ENCODE data around the gene GRIN3B.

Gene GRIN3B

DNA sequence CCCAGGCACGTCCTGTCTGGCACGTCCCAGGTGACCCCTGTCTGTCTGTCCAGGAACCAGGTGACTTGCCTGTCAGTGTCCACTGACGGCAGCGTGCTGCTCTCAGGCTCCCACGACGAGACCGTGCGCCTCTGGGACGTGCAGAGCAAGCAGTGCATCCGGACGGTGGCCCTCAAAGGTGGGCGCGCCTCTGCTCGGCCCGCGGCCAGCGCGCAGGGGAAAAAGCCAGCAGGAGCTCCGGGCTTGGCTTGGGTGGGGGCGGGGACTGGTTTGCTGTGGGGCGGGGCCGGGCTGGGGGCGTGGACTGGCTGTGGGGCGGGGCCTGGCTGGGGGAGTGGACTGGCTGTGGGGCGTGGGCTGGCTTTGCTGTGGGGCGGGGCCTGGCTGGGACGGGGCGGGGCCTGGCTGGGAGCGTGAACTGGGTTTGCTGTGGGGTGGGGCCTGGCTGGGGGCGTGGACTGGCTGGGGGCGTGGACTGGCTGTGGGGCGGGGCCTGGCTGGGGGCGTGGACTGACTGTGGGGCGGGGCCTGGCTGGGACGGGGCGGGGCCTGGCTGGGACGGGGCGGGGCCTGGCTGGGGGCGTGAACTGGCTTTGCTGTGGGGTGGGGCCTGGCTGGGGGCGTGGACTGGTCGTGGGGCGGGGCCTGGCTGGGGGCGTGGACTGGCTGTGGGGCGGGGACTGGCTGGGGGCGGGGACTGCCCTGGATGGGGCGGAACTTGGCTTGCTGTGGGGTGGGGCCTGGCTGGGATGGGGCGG lies 8.9 kb upstream of the GRIN3B start:
- DNase-seq (ENCODE audit: low read depth in 2 of 2) = no peak

DNA sequence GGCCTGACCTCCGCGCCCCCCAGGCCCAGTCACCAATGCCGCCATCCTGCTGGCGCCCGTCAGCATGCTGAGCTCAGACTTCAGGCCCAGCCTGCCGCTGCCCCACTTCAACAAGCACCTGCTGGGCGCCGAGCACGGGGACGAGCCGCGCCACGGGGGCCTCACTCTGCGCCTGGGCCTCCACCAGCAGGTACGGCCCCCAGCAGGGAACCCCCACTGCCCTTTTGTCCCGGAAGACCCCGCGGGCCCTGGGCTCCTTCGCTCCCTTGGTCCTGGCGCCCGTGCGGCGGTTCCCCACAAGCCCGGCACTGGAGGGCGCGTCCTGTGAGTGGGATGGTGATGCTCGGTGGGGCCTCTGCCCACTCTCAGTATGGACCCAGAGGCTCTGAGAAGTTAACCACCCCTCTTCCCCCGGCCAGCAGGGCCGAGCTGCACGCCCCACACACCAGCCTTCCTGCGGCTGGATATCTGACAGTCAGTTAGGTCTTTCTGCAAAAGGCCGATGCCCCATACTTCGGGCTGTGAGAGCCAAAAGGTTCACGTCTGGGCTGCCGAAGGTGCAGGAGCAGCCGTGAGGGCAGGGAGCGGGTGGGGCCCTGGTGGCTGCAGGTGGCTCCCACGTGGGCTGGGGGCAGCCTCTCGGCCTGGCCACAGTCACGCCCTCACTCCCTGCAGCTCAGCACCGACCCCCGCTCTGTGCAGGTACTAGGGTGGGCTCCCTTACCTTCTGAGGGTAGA lies 8.1 kb upstream of the GRIN3B start:
- DNase-seq (ENCODE audit: low read depth in 2 of 2) = no peak

DNA sequence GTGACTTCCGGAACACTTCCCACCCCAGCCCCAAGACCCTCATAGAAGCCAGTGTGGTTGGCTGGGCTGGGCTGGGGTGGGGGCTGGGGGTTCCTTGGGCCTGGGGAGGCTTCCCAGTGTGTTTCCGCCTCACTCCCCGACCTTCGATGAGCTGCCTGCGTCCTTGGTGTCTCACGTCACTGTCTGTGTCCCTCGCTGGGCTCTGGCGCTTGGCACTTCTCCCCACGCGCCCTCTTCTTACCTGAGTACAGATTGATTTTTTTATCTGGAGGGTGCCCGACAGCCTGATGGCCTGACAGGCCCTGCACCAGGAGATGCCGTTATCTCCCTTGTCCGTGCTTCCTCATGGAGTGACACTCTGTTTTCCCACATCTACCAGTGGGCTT lies 7.6 kb upstream of the GRIN3B start:
- no peak for DNase-seq (ENCODE audit: low read depth in 2 of 2)

DNA sequence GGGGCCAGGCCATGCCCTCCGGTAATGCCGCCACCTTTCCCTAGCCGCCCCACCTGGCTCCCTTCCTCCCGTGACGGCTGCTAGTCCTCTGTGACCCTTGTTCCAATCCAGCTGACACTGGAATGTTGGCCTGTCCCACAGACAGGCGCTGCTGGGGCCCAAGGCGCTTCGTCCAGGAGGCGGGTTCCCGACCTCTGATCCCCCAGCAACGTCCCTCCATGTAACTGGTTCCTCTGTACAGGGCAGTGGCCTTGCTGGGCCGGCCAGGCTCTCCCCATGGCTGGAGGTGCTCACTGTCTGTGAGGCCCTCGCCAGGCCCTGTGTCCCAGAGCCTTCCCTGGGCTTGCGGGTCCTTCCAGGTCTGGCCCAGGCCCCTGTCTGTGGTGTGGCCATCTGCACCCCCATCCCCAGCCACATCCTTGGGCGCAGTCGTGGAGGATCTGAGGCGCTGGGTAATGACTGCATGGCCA lies 6.8 kb upstream of the GRIN3B start:
- DNase-seq (ENCODE audit: low read depth in 2 of 2) = no peak

DNA sequence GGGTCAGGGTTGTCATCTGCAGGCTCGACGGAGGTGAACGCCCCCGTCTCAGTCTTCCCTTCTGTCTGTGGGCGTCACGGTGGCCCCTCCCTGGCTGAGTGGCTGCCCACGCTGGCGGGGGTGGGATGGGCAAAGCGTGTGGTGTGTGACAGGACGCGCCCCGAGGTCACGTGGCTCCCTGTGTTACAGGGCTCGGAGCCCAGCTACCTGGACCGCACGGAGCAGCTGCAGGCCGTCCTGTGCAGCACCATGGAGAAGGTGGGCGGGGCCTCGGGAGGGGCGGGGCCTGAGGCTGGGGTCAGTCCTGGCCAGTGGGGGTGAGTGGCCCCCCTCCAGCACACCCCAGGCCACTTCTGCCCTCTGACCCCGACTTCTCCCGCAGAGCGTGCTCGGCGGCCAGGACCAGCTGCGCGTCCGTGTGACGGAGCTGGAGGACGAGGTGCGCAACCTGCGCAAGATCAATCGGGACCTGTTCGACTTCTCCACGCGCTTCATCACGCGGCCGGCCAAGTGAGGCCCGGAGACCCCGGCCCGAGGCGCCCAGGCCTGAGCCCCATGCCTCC lies 6.3 kb upstream of the GRIN3B start:
- DNase-seq (ENCODE audit: low read depth in 2 of 2) = no peak

DNA sequence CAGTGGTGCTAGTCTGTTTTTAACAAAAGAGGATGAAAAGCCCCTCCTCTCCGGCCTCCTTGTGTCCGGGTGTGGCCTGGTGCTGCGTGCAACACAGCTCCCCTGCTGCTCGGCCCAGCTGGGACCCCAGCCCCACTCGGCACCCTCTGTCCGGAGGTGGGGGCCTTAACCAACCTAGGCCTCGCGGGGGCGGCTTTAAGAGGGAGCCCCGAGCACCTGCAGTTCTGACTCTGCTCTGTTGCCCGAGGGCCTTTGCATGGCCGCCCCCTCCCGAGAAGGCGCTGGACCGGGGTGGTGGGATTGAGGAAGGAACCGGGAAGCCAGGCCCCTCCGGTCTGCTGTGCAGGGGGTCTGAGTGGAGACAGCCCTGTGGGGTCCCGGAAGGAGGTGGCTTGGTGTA lies 5.7 kb upstream of the GRIN3B start:
- no peak for DNase-seq (ENCODE audit: low read depth in 2 of 2)

DNA sequence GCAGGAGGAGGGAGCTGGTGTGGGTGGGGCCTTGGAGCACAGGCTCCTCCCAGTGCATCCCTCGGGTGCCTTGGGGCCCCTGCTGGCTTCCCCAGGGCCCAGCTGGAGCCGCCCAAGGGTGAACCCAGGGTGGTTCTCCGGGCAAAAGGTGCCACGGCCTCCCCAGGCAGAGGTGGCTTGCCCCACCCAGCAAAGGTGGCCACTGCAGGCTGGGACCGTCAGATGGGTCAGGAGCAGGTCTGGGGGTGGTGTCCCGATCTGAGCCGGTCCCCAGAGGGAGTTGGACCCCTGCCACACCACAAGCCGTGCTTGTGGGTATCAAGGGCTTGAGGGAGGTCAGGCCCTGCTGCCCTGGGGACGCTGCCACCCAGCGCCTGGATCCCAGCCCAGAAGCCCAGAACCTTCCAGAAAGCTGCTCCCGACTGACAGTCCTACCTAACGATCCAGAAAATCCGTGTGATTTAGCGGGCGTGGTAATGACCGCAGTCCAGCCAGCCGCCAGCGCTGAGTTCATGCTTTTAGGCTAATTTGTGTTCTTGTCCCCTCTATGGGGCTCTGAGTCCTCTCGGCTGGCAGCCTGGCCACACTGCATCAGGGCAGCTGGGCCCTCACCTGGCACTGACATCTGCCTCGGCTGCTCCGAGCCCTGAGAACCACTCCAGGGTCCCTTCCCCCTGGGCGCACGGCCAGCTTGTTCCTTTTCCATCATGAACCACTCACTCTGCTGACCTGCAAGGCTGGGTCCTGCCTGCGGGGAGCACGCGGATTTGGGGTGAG lies 5.0 kb upstream of the GRIN3B start:
- no peak for DNase-seq (ENCODE audit: low read depth in 2 of 2)

DNA sequence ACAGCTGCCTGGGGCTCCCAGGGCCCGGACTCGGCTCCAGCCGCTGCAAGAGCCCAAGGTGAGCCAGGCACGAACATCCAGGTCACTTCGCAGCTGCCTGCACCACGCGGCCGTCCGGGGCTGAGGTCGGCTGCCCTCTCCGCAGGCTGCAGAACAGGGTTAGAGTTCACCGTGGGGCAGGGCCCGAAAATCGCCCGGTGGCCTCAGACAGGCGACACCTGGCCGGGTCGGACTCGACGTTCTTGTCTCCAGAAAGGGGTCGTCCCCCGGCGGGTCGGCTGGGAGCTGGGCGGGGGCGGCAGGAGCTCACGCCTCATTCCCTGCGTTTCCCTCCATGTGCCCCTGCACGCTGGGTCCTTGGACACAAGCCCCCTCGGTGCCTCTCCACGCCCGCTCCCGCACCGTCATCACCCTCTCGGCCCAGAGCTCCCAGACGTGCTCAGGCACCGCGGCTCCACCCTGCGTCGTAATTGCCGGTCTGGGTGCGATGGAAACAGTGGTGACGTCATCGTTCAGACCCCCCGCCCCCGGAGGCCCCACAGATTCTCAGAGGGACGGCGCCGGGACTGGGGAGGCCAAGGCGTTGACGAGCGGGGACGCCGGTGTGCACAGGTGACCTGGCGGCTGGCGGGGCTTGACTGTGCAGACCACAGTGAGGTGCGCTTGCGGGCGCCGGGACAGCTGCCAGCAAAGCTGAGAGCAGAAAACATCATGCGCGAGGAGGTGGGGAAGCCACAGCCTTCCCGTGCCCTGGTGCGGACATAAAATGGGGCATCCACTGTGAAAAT lies 4.0 kb upstream of the GRIN3B start:
- no peak for DNase-seq (ENCODE audit: low read depth in 2 of 2)

DNA sequence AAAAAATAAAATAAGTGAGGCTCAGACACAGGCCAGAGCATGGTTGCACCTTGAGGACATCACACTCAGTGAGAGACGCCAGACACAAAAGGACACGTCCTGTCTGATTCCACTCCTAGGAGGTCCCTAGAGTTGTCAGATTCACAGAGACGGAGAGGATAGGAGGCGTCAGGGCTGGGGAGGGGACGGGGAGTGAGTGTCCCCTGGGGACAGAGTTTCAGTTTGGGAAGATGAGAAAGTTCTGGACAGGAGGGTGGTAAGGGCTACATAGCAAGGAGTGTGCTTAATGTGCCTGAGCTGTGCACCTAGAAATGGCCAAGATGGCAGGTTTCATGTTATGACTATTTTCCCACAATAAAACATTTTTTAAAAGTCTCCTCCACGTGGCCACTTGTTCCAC lies 2.2 kb upstream of the GRIN3B start:
- no peak for DNase-seq (ENCODE audit: low read depth in 2 of 2)

DNA sequence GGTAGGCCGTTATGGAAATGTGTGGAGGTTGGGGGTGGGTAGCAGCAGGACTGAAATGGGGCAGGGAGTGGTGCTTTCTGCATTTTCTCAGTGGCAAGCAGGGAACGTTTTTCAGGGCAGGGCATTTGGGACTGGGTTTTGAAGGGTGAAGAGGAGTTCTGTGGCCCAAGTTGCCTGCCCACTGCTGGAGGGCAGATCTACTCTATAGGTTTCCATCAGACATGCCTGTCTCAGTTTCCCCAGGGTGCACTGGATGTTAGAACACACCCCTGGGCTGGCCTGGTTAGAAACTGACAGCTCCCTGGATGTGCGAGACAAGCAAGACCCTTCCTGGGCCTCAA lies 870 bp upstream of the GRIN3B start:
- no peak for DNase-seq (ENCODE audit: low read depth in 2 of 2)

DNA sequence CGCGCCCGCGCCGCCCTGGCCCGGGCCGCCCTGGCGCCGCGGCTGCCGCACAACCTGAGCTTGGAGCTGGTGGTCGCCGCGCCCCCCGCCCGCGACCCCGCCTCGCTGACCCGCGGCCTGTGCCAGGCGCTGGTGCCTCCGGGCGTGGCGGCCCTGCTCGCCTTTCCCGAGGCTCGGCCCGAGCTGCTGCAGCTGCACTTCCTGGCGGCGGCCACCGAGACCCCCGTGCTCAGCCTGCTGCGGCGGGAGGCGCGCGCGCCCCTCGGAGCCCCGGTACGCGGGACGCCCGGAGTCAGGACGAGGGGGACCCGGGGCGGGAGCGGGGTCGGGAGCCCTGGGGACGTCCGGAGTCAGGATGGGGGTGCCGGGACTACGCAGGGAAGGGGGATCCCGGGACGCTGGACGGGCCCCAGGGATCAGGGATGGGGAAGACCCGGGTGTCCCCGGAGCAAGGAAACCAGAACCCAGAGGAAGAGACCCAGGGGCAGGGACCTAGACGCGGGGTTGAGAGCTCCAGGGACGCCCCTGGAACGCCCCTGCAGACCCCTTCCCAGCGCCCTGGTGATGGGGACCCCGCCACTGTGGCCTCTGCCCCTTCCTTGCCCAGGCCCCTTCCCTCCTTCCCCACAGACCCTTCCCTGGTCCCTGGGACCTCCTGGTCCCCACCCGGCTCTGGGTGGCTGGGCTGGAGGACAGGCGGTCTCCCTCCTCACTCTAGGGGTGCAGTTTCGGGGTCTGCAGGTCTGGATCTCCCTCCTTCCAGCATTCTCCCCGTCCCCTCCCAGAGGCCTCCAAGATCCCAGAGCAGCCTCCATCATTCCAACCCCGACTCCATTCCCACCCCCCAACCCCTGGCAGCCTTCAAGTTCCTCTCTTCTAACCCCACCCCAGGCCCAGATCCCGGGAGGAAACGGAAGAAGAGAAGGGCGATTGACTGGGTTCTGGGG lies 645 bp downstream of the GRIN3B start:
- no peak for DNase-seq (ENCODE audit: low read depth in 2 of 2)

DNA sequence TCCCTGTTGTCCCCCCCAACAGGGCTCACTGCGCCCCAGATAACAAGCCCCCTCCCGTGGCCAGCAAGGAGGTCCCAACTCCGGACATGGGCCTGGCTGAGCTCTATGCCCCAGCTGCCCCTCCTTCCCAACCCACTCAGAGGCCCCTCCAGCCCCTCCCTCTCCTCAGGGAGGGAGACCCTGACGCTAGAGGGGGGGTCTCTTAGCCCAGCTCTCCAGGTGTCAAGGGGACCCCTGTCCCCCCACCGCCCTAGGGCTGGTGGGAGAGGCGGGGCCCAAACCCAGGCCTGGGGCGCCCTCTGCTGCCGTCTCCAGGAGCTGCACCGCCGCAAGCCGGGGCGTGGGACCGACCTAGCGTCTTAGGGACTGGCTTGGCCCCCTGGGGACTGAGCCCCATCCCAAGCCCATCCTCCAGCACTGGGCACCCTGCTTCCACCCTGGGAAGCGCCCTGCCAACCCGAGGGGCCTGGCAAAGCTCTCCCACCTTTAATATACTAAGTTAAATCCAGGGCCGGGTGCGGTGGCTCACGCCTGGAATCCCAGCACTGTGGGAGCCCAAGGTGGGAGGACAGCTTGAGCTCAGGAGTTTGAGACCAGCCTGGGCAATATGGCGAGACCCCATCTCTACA lies 1.4 kb downstream of the GRIN3B start:
- no peak for DNase-seq (ENCODE audit: low read depth in 2 of 2)

DNA sequence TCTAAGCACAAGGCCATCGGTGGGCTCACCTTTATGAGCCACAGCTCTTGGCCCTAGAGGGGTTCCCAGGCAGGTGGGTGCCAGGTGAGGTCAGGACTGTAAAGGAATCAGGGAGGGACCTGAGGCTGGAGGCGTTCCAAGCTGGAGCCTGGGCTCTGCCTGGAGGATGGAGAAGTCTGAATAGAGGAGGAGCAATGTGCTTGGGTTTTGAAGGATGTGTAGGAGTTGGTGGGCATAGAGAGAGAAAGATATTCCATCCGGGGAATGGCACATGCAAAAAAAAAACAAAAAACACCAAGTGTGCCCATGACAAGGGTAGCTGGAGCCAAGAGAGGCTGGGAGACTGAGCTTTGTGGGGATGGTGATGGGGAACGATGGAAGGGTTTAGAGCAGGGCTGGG lies 2.4 kb downstream of the GRIN3B start:
- no peak for DNase-seq (ENCODE audit: low read depth in 2 of 2)

DNA sequence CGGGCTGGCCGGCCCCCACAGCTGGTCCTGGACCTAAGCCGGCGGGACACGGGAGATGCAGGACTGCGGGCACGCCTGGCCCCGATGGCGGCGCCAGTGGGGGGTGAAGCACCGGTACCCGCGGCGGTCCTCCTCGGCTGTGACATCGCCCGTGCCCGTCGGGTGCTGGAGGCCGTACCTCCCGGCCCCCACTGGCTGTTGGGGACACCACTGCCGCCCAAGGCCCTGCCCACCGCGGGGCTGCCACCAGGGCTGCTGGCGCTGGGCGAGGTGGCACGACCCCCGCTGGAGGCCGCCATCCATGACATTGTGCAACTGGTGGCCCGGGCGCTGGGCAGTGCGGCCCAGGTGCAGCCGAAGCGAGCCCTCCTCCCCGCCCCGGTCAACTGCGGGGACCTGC lies 3.1 kb downstream of the GRIN3B start:
- no peak for DNase-seq (ENCODE audit: low read depth in 2 of 2)

DNA sequence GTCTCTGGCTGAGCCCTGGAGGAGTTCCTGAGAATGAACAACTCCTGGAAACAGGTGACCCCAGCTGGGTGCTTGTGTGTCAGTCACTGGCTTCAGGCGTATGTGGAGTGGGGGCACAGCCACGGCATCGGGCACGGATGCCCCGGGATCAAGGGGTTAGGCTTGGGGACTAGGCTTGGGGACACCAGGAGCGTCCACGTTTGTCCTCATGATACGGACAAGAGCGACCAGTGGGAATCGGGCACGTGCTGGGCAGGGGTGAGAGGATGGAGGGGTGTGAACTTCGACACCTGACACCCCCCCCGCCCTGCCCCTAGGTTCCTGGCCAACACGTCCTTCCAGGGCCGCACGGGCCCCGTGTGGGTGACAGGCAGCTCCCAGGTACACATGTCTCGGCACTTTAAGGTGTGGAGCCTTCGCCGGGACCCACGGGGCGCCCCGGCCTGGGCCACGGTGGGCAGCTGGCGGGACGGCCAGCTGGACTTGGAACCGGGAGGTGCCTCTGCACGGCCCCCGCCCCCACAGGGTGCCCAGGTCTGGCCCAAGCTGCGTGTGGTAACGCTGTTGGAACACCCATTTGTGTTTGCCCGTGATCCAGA lies 4.1 kb downstream of the GRIN3B start:
- no peak for DNase-seq (ENCODE audit: low read depth in 2 of 2)

DNA sequence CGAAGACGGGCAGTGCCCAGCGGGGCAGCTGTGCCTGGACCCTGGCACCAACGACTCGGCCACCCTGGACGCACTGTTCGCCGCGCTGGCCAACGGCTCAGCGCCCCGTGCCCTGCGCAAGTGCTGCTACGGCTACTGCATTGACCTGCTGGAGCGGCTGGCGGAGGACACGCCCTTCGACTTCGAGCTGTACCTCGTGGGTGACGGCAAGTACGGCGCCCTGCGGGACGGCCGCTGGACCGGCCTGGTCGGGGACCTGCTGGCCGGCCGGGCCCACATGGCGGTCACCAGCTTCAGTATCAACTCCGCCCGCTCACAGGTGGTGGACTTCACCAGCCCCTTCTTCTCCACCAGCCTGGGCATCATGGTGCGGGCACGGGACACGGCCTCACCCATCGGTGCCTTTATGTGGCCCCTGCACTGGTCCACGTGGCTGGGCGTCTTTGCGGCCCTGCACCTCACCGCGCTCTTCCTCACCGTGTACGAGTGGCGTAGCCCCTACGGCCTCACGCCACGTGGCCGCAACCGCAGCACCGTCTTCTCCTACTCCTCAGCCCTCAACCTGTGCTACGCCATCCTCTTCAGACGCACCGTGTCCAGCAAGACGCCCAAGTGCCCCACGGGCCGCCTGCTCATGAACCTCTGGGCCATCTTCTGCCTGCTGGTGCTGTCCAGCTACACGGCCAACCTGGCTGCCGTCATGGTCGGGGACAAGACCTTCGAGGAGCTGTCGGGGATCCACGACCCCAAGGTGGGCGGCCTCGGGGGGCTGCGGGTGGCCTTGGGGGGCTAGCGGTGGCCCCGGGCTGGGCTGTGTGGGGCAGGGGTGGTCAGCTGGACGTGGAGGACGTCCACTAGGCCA lies 4.8 kb downstream of the GRIN3B start:
- DNase-seq (ENCODE audit: low read depth in 2 of 2) = no peak

DNA sequence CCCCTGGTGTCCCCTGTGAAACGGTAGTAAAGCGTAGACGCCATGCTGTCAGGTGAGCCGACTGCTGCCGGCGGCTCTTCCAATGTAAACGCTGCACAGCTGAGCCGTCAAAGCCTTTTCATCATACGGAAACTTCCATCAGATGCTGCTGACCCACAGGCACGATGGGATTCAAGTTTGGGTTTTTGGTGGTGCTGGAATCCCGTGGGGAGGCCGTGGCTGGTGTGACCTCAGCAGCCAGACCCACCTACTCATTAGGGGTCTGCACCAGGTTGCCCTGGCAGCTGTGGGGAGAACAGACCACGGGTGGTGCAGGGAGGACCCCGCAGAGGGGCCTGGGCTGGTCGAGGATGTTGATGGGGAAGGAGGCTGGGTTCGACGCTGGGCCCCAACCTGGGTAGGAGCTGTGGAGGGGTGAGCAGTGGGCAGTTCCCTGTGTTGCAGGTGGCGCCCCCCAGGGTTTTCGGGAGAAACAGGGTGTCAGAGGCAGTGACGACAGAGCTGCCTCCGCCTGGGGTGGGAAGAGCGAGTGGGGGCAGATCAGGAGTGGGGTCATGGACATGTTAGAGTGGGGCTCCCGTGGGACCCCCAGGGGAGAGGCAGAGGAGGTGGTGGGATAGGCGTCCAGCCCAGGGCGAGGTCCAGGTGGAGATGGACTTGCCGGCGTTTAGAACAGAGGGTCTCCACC lies 6.6 kb downstream of the GRIN3B start:
- no peak for DNase-seq (ENCODE audit: low read depth in 2 of 2)
